Liver (tissue), 3 donors: ENCODE measurements around the gene FARS2.

Experiments used
- FOXA1 ChIP-seq: IDR thresholded peaks from 2 replicates; pipeline ENCODE4 v1.6.1; 2016; ENCODE audit warnings: antibody characterized with exemption
- HNF4G ChIP-seq: IDR thresholded peaks from 2 replicates; pipeline ENCODE4 v1.6.1; 2016; ENCODE audit warnings: antibody characterized with exemption
- JUND ChIP-seq, 2 donors: IDR thresholded peaks; 2 replicates each; pipeline ENCODE4 v1.6.1; 2016; ENCODE audit warnings: antibody characterized with exemption in 2 of 2
- YY1 ChIP-seq: IDR thresholded peaks from 2 replicates; pipeline ENCODE4 v1.6.1; 2016; ENCODE audit warnings: antibody characterized with exemption, mild to moderate bottlenecking
- TF ChIP-seq, protein P1 (sequence below): fragments of 150-350 bp; IDR thresholded peaks from 2 replicates; pipeline ENCODE4 v1.5.1; 2017; ENCODE audit warnings: improper control_type of control experiment, low read depth, low read length; ENCODE audit not compliant: missing input control
- TF ChIP-seq, protein P2 (sequence below): IDR thresholded peaks from 2 replicates; pipeline ENCODE4 v1.6.1; 2016; ENCODE audit warnings: antibody characterized with exemption, mild to moderate bottlenecking
- donor health status: healthy.
- donor health status: healthy.

DNA sequence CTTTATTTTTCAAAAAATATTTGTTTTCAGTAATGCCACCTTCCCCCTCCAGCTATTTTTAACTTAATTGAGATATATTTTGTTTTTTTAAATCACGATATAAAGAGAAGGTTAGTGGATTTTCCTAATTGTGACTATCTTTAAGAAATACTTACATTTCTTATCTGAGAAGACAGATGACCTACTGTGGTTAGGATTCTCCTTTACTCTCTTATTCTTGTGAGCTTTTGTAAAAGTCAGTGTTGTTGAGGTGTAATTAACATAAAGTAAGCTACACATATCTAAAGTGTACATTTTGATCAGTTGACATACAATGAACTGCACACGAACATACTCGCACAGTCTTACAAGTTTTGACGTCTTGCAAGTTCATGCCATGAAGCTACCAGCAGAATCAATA lies 144.7 kb downstream of the FARS2 start:
- TF ChIP-seq, protein P1, sequence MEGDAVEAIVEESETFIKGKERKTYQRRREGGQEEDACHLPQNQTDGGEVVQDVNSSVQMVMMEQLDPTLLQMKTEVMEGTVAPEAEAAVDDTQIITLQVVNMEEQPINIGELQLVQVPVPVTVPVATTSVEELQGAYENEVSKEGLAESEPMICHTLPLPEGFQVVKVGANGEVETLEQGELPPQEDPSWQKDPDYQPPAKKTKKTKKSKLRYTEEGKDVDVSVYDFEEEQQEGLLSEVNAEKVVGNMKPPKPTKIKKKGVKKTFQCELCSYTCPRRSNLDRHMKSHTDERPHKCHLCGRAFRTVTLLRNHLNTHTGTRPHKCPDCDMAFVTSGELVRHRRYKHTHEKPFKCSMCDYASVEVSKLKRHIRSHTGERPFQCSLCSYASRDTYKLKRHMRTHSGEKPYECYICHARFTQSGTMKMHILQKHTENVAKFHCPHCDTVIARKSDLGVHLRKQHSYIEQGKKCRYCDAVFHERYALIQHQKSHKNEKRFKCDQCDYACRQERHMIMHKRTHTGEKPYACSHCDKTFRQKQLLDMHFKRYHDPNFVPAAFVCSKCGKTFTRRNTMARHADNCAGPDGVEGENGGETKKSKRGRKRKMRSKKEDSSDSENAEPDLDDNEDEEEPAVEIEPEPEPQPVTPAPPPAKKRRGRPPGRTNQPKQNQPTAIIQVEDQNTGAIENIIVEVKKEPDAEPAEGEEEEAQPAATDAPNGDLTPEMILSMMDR = no peak
- TF ChIP-seq YY1 (no peak), HNF4G (no peak), JUND (IDR thresholded peaks at IDR 0.05) (no peak), FOXA1 (no peak)
- TF ChIP-seq, protein P2, sequence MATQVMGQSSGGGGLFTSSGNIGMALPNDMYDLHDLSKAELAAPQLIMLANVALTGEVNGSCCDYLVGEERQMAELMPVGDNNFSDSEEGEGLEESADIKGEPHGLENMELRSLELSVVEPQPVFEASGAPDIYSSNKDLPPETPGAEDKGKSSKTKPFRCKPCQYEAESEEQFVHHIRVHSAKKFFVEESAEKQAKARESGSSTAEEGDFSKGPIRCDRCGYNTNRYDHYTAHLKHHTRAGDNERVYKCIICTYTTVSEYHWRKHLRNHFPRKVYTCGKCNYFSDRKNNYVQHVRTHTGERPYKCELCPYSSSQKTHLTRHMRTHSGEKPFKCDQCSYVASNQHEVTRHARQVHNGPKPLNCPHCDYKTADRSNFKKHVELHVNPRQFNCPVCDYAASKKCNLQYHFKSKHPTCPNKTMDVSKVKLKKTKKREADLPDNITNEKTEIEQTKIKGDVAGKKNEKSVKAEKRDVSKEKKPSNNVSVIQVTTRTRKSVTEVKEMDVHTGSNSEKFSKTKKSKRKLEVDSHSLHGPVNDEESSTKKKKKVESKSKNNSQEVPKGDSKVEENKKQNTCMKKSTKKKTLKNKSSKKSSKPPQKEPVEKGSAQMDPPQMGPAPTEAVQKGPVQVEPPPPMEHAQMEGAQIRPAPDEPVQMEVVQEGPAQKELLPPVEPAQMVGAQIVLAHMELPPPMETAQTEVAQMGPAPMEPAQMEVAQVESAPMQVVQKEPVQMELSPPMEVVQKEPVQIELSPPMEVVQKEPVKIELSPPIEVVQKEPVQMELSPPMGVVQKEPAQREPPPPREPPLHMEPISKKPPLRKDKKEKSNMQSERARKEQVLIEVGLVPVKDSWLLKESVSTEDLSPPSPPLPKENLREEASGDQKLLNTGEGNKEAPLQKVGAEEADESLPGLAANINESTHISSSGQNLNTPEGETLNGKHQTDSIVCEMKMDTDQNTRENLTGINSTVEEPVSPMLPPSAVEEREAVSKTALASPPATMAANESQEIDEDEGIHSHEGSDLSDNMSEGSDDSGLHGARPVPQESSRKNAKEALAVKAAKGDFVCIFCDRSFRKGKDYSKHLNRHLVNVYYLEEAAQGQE = no peak
